ENCODE measurements around the gene CAMK2G.

The CAMK2G gene

GRCh38 chr10:73884017-73884416 lies 9.7 kb upstream of the CAMK2G start:
- no peak for FAIRE-seq
- no peak for DNase-seq (ENCODE audit: insufficient read length, low spot score)

- FAIRE-seq (no peak), DNase-seq (ENCODE audit: insufficient read length, low spot score) (no peak)
Observed at GRCh38 chr10:73881221-73881919, 7.0 kb upstream of the CAMK2G start.

GRCh38 chr10:73879296-73880173 lies 5.2 kb upstream of the CAMK2G start:
- DNase-seq (ENCODE audit: insufficient read length, low spot score), result peak; percentile 73
- FAIRE-seq, result peak; percentile 89

- FAIRE-seq, result no peak
- no peak for DNase-seq (ENCODE audit: insufficient read length, low spot score)
Observed at GRCh38 chr10:73878365-73878764, 4.0 kb upstream of the CAMK2G start.

GRCh38 chr10:73877533-73878160 lies 3.3 kb upstream of the CAMK2G start:
- FAIRE-seq (no peak), DNase-seq (ENCODE audit: insufficient read length, low spot score) (no peak)

- no peak for DNase-seq (ENCODE audit: insufficient read length, low spot score)
- FAIRE-seq, result no peak
Observed at GRCh38 chr10:73876971-73877370, 2.6 kb upstream of the CAMK2G start.

- no peak for DNase-seq (ENCODE audit: insufficient read length, low spot score)
- FAIRE-seq, result no peak
Observed at GRCh38 chr10:73876566-73876965, 2.2 kb upstream of the CAMK2G start.

GRCh38 chr10:73876157-73876556 lies 1.8 kb upstream of the CAMK2G start:
- FAIRE-seq, result no peak
- DNase-seq (ENCODE audit: insufficient read length, low spot score), result no peak

- FAIRE-seq, result no peak
- DNase-seq (ENCODE audit: insufficient read length, low spot score), result no peak
Observed at GRCh38 chr10:73875139-73875475, 752 bp upstream of the CAMK2G start.

GRCh38 chr10:73873838-73874215 lies 528 bp downstream of the CAMK2G start:
- DNase-seq (ENCODE audit: insufficient read length, low spot score) (no peak), FAIRE-seq (no peak)

- no peak for DNase-seq (ENCODE audit: insufficient read length, low spot score)
- FAIRE-seq, result no peak
Observed at GRCh38 chr10:73873142-73873837, 1.1 kb downstream of the CAMK2G start.

- DNase-seq (ENCODE audit: insufficient read length, low spot score), result no peak
- no peak for FAIRE-seq
Observed at GRCh38 chr10:73872190-73872710, 2.1 kb downstream of the CAMK2G start.

GRCh38 chr10:73871295-73872189 lies 2.8 kb downstream of the CAMK2G start:
- no peak for DNase-seq (ENCODE audit: insufficient read length, low spot score)
- no peak for FAIRE-seq

GRCh38 chr10:73868655-73869195 lies 5.6 kb downstream of the CAMK2G start:
- DNase-seq (ENCODE audit: insufficient read length, low spot score) (no peak), FAIRE-seq (no peak)

GRCh38 chr10:73867871-73868631 lies 6.3 kb downstream of the CAMK2G start:
- FAIRE-seq, result no peak
- DNase-seq (ENCODE audit: insufficient read length, low spot score), result no peak

GRCh38 chr10:73867126-73867807 lies 7.1 kb downstream of the CAMK2G start:
- DNase-seq (ENCODE audit: insufficient read length, low spot score), result no peak
- FAIRE-seq, result no peak

- FAIRE-seq, result no peak
Observed at GRCh38 chr10:73866621-73867020, 7.7 kb downstream of the CAMK2G start.

More at GRCh38 chr10:73866621-73867020, 7.7 kb downstream of the CAMK2G start:
- no peak for DNase-seq (ENCODE audit: insufficient read length, low spot score)

Data from HTR-8/SVneo (cell line).